ENCODE data around the gene MIA. TPM values are rescaled to one million over a fixed set of nuclear protein-coding genes. Genes with fewer than 3 reads are reported as not detected.
A peak's percentile ranks its signal among the peaks of the same experiment; 100 is the strongest.
"Not testable (repeated sequence)": the region's sequence is repeated elsewhere in the genome, so short reads cannot be mapped to it uniquely, and the experiment has no call there.

Gene MIA
- total RNA-seq: 1 to 10 TPM in 1 of 7 donors, not detected in 6; 1.5 TPM
- 10 to 100 TPM in 1 of 3 donors, 1 to 10 TPM in 2; 4.5 to 14.2 (median 7.0) TPM for polyA plus RNA-seq
- long read RNA-seq, donor 1: 0 reads
- long read RNA-seq, donor 2: 0 reads

DNA sequence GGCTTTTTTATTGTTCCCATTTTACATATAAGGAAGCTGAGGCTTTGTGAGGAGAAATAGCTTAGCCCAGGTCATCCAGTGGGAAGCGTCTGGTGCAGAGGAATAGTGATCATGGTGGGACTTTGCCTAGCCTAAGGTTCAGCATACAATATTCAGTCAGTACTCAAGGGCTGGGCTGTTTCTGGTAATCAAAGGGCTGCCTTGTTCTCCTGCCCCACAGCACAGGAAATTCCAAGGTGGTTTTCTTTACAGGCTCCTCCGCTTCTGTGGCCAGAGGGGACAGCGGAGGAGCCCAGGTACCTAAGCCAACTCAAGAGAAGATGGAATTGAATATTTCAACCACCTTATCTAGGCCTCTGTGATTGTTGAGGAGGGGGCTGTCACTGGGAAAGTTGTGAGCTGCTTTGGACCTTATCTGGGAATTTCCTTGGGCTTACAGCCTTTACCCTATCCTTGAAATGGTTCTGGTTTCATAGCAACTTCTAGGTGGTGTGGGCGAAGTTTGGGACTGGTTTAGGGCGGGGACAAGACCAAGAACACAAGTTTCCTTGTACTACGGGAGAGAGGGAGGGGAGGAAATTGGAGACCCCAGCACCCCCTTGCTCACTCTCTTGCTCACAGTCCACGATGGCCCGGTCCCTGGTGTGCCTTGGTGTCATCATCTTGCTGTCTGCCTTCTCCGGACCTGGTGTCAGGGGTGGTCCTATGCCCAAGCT, at the start of gene MIA:
TSS of gene MIA (plus strand) at position 606 of the 716 bp plus-strand sequence. CDS start at position 628, 22 bp downstream.
- peak within 1 kb of the TSS in 3 of 8 donors; percentile 98 to 100 (median 99) for H3K27ac ChIP-seq
- no peak within 1 kb of the TSS for H3K4me3 ChIP-seq
- TF ChIP-seq POLR2AphosphoS5 (IDR thresholded peaks at IDR 0.05) (no peak), POLR2A (IDR thresholded peaks at IDR 0.05) (no peak)
- TF ChIP-seq, protein P1, sequence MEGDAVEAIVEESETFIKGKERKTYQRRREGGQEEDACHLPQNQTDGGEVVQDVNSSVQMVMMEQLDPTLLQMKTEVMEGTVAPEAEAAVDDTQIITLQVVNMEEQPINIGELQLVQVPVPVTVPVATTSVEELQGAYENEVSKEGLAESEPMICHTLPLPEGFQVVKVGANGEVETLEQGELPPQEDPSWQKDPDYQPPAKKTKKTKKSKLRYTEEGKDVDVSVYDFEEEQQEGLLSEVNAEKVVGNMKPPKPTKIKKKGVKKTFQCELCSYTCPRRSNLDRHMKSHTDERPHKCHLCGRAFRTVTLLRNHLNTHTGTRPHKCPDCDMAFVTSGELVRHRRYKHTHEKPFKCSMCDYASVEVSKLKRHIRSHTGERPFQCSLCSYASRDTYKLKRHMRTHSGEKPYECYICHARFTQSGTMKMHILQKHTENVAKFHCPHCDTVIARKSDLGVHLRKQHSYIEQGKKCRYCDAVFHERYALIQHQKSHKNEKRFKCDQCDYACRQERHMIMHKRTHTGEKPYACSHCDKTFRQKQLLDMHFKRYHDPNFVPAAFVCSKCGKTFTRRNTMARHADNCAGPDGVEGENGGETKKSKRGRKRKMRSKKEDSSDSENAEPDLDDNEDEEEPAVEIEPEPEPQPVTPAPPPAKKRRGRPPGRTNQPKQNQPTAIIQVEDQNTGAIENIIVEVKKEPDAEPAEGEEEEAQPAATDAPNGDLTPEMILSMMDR (IDR thresholded peaks at IDR 0.05 in 8 of 11, conservative IDR thresholded peaks at IDR 0.05 in 3 of 11): no peak
- H3K36me3 ChIP-seq: peaks cover 0 to 30% (median 0%) of the 10 kb centered on the region in 6 donors
- DNase-seq: no peak
- peaks cover 0 to 8% (median 2%) of the 10 kb centered on the region in 8 donors for H3K9me3 ChIP-seq
- intact Hi-C loops (cut with DNase I; ENCODE audit: low total_unique reads): no loop called here
- peaks cover 10 to 53% (median 29%) of the 10 kb centered on the region in 6 donors for H3K4me1 ChIP-seq
- no peaks in the 10 kb centered on the region for H3K27me3 ChIP-seq (replicated peaks in 1 of 7)
- 85 to 92% (median 89%) methylated on average over 9 of the region's 9 CpGs for WGBS, 5 donors

DNA sequence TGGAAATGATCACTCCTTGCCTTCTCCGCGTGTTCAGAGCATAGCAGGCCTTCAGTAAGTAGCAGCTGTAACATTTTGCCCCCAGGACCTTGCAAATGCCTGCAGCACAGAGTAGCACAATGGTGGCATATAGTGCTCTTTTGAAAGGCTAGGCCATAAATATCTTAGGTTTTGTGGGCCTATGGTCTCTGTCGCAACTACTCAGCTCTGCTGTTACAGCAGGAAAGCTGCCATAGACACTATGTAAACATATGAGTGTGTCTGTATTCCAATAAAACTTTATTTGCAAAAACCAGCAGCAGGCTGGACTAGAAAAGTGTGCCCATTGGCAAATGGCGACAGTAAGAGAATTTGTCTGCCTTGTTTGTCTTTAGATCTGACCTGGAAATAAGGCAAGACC, 49.0 kb upstream of the MIA start:
- intact Hi-C loops (cut with DNase I; ENCODE audit: low total_unique reads): no loop called here
- H3K4me3 ChIP-seq: no peak overlapping the region
- no peaks in the 10 kb centered on the region for H3K27me3 ChIP-seq (replicated peaks in 1 of 7)
- TF ChIP-seq POLR2AphosphoS5 (IDR thresholded peaks at IDR 0.05): no peak
- H3K9me3 ChIP-seq: peaks cover 0 to 4% (median 0%) of the 10 kb centered on the region in 8 donors
- WGBS, 5 donors: 93 to 100% (median 96%) methylated on average over 4 of the region's 4 CpGs
- no peak overlapping the region for H3K27ac ChIP-seq
- H3K36me3 ChIP-seq: peaks cover 0 to 91% (median 65%) of the 10 kb centered on the region in 6 donors
- H3K4me1 ChIP-seq: peaks cover 10 to 39% (median 17%) of the 10 kb centered on the region in 6 donors
- DNase-seq: no peak

DNA sequence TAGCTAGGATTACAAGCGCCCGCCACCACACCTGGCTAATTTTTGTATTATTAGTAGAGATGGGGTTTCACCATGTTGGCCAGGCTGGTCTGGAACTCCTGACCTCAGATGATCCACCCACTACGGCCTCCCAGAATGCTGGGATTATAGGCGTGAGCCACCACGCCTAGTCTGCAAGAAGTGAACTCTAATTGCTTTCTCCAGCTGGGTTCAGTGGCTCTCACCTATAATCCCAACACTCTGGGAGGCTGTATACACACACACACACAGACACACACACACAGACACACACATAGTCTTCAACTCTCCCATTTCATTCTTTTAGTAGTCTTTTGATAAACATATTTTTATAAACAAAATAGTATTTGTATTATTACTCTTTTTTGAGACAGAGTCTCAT, 45.3 kb upstream of the MIA start:
- H3K4me1 ChIP-seq; H3K4me3 ChIP-seq; intact Hi-C loops (cut with DNase I; ENCODE audit: low total_unique reads); H3K27me3 ChIP-seq (replicated peaks in 1 of 7); H3K9me3 ChIP-seq; H3K27ac ChIP-seq; DNase-seq: not testable (repeated sequence)
- peaks cover 0 to 100% (median 90%) of the 10 kb centered on the region in 6 donors for H3K36me3 ChIP-seq
- WGBS, 5 donors: 90 to 96% (median 95%) methylated on average over 5 of the region's 5 CpGs

DNA sequence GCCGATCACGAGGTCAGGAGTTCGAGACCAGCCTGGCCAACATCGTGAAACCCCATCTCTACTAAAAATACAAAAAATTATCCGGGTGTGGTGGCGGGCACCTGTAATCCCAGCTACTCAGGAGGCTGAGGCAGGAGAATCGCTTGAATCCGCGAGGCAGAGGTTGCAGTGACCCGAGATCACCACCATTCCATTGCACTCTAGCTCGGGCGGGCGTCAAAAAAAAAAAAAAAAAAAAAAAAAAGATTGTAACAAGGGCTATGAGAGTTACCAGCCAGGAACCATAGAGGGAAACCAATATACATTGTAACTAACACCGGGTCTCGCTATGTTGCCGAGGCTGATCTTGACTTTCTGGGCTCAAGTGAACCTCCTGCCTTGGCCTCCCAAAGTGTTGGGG, 43.0 kb upstream of the MIA start:
- H3K27ac ChIP-seq; H3K9me3 ChIP-seq; H3K4me3 ChIP-seq; DNase-seq; intact Hi-C loops (cut with DNase I; ENCODE audit: low total_unique reads); H3K27me3 ChIP-seq (replicated peaks in 1 of 7); H3K4me1 ChIP-seq: not testable (repeated sequence)
- H3K36me3 ChIP-seq: peaks cover 0 to 100% (median 95%) of the 10 kb centered on the region in 6 donors
- 95 to 99% (median 98%) methylated on average over 16 of the region's 16 CpGs for WGBS, 5 donors

DNA sequence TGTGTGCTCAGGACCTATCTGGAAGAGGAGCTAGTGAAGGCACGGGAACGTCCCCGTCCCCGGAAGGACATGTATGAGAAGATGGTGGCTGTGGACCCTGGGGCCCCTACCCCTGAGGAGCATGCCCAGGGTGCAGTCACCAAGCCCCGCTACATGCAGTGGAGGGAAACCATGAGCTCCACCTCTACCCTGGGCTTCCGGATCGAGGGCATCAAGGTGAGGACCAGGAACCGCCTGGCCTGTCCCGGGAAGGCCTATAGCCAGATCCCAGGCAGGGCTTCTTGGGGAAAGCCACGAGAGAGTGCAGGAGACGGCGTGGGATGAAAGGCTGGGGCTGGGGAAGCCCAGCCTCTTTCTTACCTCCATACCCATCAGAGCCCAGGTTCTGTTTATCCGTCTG, 42.2 kb upstream of the MIA start:
- Histone ChIP-seq H3K4me3 (no peak overlapping the region), H3K27me3 (replicated peaks in 1 of 7) (no peaks in the 10 kb centered on the region), H3K9me3 (no peaks in the 10 kb centered on the region), H3K36me3 (peaks cover 0 to 100% (median 92%) of the 10 kb centered on the region in 6 donors), H3K27ac (no peak overlapping the region), H3K4me1 (peaks cover 0 to 4% (median 0%) of the 10 kb centered on the region in 6 donors)
- intact Hi-C loops (cut with DNase I; ENCODE audit: low total_unique reads): no loop called here
- WGBS, 5 donors: 86 to 92% (median 89%) methylated on average over 13 of the region's 13 CpGs
- no peak for DNase-seq
- TF ChIP-seq, protein P1 (IDR thresholded peaks at IDR 0.05 in 8 of 11, conservative IDR thresholded peaks at IDR 0.05 in 3 of 11): no peak
- TF ChIP-seq POLR2AphosphoS5 (IDR thresholded peaks at IDR 0.05): peak in 1 of 3 donors; percentile 55
